OCI-LY1 (cell line): ENCODE measurements around the gene SLC24A3.

Experiments
- H2AFZ ChIP-seq: fragments of 200-600 bp; sonication (generic), shearing (Covaris generic); 2 replicates; pipeline ENCODE4 v1.6.0; 2014; ENCODE audit warnings: antibody characterized with exemption, mild to moderate bottlenecking, low read length
- H3F3A ChIP-seq: fragments of 200-600 bp; sonication (generic), shearing (Covaris generic); 2 replicates; pipeline ENCODE4 v1.6.0; 2014; ENCODE audit warnings: mild to moderate bottlenecking, antibody characterized with exemption, low read length, moderate library complexity; ENCODE audit not compliant: insufficient read depth
- H3K27ac ChIP-seq: fragments of 200-600 bp; sonication (generic); 2 replicates; pipeline ENCODE4 v1.5.1; 2014; ENCODE audit warnings: low read length, mixed run types, mild to moderate bottlenecking, low read depth; ENCODE audit not compliant: poor library complexity, severe bottlenecking
- H3K27me3 ChIP-seq: fragments of 200-600 bp; sonication (generic); 2 replicates; pipeline ENCODE4 v1.6.0; 2014; ENCODE audit warnings: antibody characterized with exemption, mild to moderate bottlenecking, low read length, moderate library complexity; ENCODE audit not compliant: insufficient read depth
- H3K36me3 ChIP-seq: fragments of 200-600 bp; sonication (generic); 2 replicates; pipeline ENCODE4 v1.6.1; 2014; ENCODE audit warnings: mild to moderate bottlenecking, antibody characterized with exemption, low read length, moderate library complexity, mixed read lengths; ENCODE audit not compliant: insufficient read depth
- H3K4me1 ChIP-seq: fragments of 200-600 bp; sonication (generic); 2 replicates; pipeline ENCODE4 v1.5.1; 2014; ENCODE audit warnings: mild to moderate bottlenecking, low read length, moderate library complexity; ENCODE audit not compliant: insufficient read depth, severe bottlenecking
- H3K4me2 ChIP-seq: fragments of 200-600 bp; sonication (generic), shearing (Covaris generic); 2 replicates; pipeline ENCODE4 v1.6.1; 2014; ENCODE audit warnings: low read length
- H3K4me3 ChIP-seq: fragments of 200-600 bp; sonication (generic); 2 replicates; pipeline ENCODE4 v1.5.1; 2014; ENCODE audit warnings: low read length, low read depth, mild to moderate bottlenecking, mixed read lengths; ENCODE audit not compliant: poor library complexity, severe bottlenecking
- H3K79me2 ChIP-seq: fragments of 200-600 bp; shearing (Covaris generic); 2 replicates; pipeline ENCODE4 v1.6.1; 2016; ENCODE audit warnings: mixed run types, low read length, mixed read lengths; ENCODE audit not compliant: insufficient read depth
- H3K9ac ChIP-seq: fragments of 200-600 bp; sonication (generic), shearing (Covaris generic); 2 replicates; pipeline ENCODE4 v1.6.1; 2014; ENCODE audit warnings: mild to moderate bottlenecking, low read length, mixed read lengths
- H3K9me2 ChIP-seq: fragments of 200-600 bp; sonication (generic), shearing (Covaris generic); 2 replicates; pipeline ENCODE4 v1.6.1; 2014; ENCODE audit warnings: low read depth, mild to moderate bottlenecking, low read length, mixed read lengths
- H3K9me3 ChIP-seq: fragments of 200-600 bp; shearing (Covaris generic); 2 replicates; pipeline ENCODE4 v1.6.1; 2014; ENCODE audit warnings: low read length, mixed read lengths
- H4K20me1 ChIP-seq: fragments of 200-600 bp; sonication (generic), shearing (Covaris generic); 2 replicates; pipeline ENCODE4 v1.6.0; 2016; ENCODE audit warnings: mild to moderate bottlenecking, low read length; ENCODE audit not compliant: insufficient read depth
- CTCF ChIP-seq: fragments of 200-600 bp; sonication (generic), shearing (Covaris generic); IDR thresholded peaks from 2 replicates; pipeline ENCODE4 v1.5.1; 2017; ENCODE audit warnings: mild to moderate bottlenecking, antibody characterized with exemption, low read length, moderate library complexity, mixed read lengths
- EZH2 ChIP-seq: fragments of 200-600 bp; sonication (generic), shearing (Covaris generic); IDR thresholded peaks from 2 replicates; pipeline ENCODE4 v1.8.0; 2017; ENCODE audit warnings: borderline replicate concordance, mixed run types, mild to moderate bottlenecking, antibody characterized with exemption, low read length, moderate library complexity, mixed read lengths

SLC24A3 gene

GRCh38 chr20:19609642-19610223 lies 397.3 kb downstream of the SLC24A3 start:
- H3K27me3 ChIP-seq: no peaks in the 10 kb centered on the region
- H3K4me3 ChIP-seq: no peak overlapping the region
- no peaks in the 10 kb centered on the region for H3K4me1 ChIP-seq
- H3F3A ChIP-seq: no peaks in the 10 kb centered on the region
- H4K20me1 ChIP-seq: no peaks in the 10 kb centered on the region
- TF ChIP-seq EZH2: no peak
- TF ChIP-seq CTCF: no peak
- H2AFZ ChIP-seq: no peak overlapping the region
- H3K79me2 ChIP-seq: no peaks in the 10 kb centered on the region
- no peak overlapping the region for H3K27ac ChIP-seq
- no peaks in the 10 kb centered on the region for H3K9me3 ChIP-seq
- H3K36me3 ChIP-seq: no peaks in the 10 kb centered on the region
- no peaks in the 10 kb centered on the region for H3K9me2 ChIP-seq
- no peak overlapping the region for H3K9ac ChIP-seq
- H3K4me2 ChIP-seq: no peak overlapping the region

- TF ChIP-seq CTCF (no peak), EZH2 (no peak)
- Histone ChIP-seq H3F3A (no peaks in the 10 kb centered on the region), H3K36me3 (no peaks in the 10 kb centered on the region), H3K4me3 (no peak overlapping the region), H2AFZ (no peak overlapping the region), H3K4me2 (no peak overlapping the region), H3K9me3 (no peaks in the 10 kb centered on the region), H3K9me2 (no peaks in the 10 kb centered on the region), H3K9ac (no peak overlapping the region), H3K4me1 (no peaks in the 10 kb centered on the region), H3K27me3 (no peaks in the 10 kb centered on the region), H3K79me2 (no peaks in the 10 kb centered on the region), H4K20me1 (no peaks in the 10 kb centered on the region), H3K27ac (no peak overlapping the region)
These were observed 403.2 kb downstream of the SLC24A3 start for GRCh38 chr20:19615629-19616028.

- Histone ChIP-seq H3K9ac (no peak overlapping the region), H3K36me3 (no peaks in the 10 kb centered on the region), H3K27ac (no peak overlapping the region), H3K79me2 (no peaks in the 10 kb centered on the region), H3K27me3 (no peaks in the 10 kb centered on the region), H3K4me3 (no peak overlapping the region), H3K4me1 (no peaks in the 10 kb centered on the region), H2AFZ (no peak overlapping the region), H3F3A (no peaks in the 10 kb centered on the region), H4K20me1 (no peaks in the 10 kb centered on the region), H3K4me2 (no peak overlapping the region), H3K9me3 (no peaks in the 10 kb centered on the region), H3K9me2 (no peaks in the 10 kb centered on the region)
- TF ChIP-seq CTCF (no peak), EZH2 (no peak)
These were observed 403.6 kb downstream of the SLC24A3 start for GRCh38 chr20:19616081-19616480.
